Kidney tubule cell (primary cell): Measurements from ENCODE around the gene ZNF385D.

Experiments used
- DNase-seq: peaks from one replicate; pipeline ENCODE4 v3.0.0-alpha.2; 2018; ENCODE audit warnings: low spot score

ZNF385D gene

DNA sequence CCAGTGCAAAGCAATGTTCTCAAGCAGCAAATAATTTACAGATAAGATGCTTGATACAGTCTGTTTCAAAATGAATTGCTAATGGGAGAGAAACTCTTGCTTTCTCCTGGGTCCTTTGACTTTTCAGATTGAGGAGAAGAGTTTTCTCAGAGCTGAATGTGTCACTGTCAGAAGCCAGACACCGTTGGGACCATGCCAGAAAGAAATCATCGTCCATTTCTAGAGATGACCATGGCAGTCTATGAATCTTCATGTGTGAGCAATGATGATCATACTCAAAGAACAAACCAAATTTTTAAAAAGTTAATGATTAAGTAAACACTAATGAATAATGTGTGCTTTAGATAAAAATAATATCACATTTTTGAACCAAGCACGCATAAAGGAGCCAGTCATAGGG lies 77.6 kb downstream of the ZNF385D start:
- DNase-seq: peak; percentile 72

DNA sequence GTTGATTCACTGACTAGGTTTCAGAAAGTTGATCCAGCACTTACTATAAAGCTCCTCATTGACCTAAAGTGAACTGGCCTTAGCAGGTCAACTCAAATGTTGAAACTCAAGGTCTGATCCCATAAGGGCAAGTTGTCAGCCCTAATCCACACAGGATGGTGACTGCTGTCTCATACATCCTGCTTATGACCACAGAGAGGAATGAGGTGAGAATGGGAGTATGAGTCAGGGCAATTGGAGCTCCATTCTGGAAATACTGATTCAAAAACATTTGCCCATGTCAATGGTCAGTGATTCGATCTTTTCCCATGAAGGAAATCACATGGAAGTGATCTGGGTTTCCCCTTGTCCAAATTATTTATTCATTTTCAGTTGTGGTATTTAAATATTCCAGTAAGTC lies 78.7 kb downstream of the ZNF385D start:
- DNase-seq: peak; percentile 97

DNA sequence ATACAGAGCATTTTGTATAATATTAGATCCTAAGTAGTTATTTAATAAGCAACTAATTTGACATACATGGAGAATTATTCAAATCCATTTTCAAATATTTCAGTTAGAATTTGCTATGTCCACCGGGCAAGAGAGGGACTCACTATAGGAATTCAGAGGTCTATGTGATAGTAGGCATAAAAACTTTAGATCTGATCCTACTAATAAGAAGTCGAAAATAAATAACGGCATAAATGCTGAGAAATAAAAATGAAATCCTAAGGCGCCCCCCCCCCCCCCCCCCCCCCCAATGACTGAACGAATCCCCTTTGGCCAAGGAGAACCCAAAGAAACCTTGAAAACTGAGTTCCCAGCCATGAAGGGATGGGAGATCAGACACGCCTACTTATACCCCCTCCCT lies 80.6 kb downstream of the ZNF385D start:
- DNase-seq: no peak

DNA sequence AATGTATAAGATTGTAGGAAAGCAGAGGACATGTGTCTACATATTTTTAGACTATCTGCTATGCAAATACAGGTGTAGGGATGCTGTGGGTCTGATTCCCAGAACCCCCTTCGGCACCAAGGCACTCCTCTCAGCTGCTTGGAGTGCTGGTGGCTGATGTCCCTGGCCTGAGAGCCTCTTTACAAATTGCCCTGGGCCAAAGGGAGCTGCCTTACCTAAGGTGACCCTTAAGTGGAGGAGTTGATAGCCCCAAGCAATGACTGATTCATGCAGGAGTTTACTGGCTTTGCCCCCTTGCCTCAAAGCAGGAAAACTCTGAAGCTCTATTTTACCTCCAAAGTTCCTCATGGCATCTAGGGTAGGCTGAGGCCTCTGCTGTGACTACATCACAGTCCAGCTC lies 83.0 kb downstream of the ZNF385D start:
- DNase-seq: no peak

DNA sequence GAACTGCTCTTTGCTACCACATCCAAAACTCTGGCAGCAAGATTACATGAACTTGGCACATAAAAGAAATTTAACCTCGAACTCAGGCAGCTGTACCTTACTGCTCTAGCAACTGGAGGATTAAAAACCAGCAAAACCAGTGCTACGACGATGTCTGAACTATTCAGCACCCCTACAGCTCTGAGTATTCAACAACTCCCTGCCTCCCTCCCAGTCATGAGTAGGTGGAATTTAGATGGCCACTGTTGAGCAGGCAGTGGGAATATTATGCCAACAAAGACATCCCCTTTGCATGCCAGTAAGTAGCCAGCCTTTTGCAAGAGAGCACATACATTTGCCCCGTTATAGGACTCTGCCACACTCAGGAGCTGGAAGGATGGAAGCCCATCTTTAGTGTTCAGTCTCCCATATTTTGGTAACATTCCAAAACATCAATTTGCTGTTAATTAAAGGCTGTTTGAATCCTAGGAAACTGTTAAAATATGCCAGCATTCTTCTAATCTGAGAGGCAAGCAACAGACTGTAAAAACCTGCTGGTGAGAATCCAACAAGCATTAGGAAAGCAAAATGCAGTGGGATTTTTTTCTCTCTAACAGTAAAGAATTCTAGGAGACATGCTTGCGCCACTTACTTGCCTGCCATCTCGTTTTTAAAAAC lies 85.4 kb downstream of the ZNF385D start:
- peak; percentile 14 for DNase-seq

DNA sequence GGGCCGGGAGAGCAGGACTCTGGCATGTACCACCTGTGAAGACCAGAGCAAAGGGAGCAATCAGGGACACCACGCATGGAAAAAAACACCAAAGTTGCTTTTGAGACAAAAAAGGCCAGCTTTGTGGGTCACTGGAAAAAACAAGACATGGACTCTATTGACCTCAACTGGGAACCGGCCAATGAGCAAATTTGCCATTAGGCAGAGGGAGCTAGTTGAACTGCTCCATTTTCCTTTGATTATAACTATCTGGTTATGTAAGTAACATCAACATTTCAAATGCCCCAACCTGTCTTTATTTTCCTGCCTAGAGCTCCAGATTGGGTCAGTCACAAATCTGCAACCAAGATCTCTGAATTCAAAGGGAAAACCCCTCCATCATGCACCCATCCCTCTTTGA lies 86.0 kb downstream of the ZNF385D start:
- no peak for DNase-seq

DNA sequence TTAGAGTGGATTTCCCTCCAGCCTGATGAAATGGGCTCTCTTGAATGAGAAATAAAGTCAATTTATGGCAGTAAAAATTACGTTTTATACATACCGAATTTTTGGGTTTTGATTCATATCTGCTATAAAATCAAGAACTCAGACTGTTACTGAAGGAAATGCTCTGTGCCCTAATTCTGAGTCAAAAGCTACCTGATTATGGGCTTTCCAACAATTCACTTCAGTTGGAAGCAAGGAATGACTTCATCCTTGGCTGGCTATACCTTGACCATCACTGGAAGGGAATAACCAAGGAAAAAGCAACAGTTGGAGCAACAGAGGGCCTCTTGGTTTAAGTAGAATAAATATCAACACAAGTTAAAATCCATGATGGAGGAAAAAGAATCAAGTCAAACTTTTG lies 88.6 kb downstream of the ZNF385D start:
- DNase-seq: no peak

DNA sequence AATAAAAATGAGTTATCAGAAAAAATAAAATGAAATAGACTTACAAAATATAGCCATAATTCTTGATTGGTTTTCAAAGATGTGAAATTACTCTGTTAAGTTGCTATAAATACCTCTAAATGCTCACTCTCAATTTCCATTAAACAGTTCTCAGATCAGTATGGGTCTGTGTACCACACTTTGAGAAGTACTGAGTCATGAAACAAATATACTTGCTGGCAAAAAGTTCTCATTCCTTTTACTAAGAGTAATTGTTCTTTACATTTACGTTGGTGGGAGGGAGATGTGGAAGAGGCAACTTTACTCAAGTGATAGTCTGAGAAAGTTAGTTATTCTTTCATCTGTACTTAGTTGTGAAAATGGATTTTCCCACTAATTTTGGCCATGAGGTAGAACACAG lies 96.3 kb downstream of the ZNF385D start:
- DNase-seq: no peak

DNA sequence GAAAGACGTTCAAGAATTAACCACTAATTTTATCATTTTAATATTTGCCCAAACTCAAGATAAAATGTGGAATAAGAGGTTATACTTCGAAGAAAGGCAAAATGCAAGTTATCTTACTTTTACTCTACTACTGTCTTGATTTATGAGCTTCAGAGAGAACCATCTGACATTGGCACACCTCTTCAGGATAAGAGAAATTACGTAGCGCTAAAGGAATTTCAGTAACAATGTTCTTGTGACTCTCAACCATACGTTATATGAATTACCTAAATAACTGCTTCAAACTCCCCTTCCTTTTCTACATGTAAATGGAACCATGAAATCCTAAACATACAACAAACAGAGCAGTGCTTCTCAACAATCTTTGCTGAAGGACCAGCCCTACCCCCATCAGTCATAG lies 96.8 kb downstream of the ZNF385D start:
- no peak for DNase-seq

DNA sequence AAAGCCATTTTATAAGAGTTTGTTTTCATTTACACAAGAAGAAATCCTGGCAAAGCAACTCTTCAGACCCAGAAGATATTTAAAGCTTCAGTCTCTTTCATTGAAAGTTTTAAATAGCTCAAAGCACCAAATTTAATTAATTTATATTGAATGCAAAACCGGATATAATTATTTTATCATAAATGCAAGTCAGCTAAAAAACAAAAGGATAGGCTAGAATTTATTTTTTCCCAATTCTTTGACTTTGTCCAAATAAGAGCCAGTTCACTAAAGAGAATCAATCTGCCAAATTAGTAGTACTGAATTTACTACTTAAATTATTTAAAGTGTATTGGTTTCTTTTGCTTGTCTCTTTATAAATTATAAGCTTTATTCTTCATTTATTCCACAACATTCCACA lies 101.5 kb downstream of the ZNF385D start:
- no peak for DNase-seq

DNA sequence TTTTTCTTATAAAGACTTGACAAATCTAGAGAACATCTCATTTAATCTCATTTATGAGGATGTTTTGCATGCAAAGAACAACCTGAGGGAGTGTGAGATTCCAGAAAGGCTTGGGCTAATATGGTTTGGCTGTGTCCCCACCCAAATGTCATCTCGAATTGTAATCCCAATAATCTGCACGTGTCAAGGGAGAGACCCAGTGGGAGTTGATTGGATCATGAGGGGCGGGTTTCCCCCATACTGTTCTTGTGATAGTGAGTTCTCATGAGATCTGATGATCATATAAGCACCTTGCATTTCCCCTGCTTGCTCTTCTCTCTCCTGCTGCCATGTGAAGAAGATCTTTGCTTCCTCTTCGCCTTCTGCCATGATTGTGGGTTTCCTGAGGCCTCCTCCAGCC lies 103.0 kb downstream of the ZNF385D start:
- DNase-seq: no peak

DNA sequence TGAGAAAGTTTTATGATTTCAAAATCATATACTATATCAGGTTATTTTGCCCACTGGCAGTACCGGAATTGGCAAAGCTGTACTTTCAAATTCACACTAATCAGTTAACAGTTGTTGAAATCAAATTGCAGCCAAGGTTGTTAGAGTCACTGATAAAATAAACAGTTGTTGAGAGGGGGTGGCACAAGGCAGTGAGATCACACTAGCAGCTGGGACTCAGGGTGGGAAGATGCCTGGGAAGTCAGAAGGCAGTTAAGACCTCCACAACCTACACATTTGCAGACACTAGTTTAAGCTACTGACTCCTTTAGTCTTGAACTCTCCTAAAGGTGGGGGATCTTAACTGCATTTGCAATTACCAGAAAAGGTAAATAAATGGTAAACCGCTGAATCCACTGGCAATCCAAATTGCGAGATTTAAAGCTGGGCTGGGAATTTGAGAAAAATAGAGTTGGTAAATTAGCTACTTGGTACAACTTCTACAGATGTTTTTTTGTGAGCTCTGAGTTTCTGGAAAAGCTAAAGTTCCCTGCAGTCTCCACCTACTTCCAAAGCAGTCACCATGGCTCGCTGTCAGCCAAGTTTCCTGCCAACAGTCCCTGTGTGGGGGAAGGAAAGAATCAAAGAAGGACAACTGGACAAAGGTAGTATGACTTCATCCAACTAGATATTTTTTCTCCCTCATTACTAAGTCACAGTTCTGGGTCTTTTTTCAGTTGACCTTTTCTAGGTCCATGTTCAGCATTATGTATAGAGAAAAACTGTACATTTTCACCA lies 105.7 kb downstream of the ZNF385D start:
- peak; percentile 55 for DNase-seq

DNA sequence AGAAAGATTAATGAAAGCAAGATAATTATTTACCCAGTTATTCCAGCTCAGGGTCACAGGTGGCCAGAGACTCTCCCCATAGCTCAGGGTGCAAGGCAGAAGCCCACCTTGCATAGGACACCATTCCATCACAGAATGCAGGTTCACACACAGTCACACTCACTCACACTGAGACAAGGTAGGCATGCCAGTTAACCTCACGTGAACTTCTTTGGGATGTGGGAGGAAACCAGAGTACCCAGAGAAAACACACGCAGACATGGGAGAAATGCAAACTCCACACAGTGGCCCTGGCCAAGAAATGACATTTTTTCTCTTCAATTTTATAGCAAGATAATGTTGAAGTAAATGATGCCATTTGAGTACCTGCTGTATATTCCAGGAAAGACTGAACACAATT lies 106.7 kb downstream of the ZNF385D start:
- DNase-seq: no peak

DNA sequence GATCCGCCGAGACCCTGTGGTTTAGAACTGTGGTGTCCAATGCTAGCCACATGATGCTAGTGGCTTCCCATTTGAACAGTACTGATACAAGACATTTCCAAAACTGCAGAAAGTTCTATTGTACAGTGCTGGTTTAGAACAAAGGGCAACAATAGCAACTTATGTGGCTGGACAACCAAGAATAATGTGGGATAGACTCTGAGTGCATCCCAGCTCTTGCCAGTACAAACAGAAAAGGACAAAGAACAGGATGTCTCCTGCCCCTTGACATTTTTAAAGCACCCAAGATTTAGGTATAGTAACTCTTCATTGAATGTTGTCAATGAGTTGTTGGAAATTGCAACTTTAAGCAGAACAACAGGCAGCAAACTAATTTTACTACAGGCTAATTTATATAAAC lies 107.3 kb downstream of the ZNF385D start:
- DNase-seq: no peak

DNA sequence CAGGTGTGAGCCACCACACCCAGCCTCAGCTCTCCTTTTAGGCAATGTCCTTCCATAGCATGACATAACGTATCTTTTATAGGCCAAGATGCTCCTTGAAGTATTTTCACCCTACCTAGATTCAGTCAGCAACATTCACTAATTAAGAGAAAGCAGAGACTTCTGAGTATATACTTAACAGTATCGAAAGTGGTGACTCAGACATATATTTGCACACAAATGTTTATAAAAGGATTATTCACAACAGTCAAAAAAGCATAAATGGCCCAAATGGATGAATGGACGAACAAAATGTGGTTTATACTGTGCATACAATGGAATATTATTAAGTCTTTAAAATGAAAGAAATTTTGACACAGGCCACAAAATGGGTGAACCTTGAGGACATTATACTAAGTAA lies 108.6 kb downstream of the ZNF385D start:
- DNase-seq: no peak

DNA sequence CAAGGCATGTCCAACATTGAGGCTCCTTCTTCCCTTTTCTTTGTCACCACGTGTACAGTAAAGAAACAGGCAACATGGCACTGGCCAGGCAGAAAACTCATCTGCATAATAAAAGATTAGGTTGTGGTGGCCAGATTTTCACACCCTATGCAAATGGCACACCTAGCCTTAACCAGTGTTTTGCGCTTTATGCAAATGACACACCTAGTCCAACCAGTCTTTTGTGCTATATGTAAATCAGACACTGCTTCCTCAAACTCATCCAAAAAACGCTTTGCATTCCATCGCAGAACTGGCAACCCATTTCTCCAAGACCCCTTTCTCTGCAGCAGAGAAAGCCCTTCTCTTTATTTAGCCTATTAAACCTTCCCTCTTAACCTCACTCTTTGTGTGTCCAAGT lies 109.1 kb downstream of the ZNF385D start:
- no peak for DNase-seq

DNA sequence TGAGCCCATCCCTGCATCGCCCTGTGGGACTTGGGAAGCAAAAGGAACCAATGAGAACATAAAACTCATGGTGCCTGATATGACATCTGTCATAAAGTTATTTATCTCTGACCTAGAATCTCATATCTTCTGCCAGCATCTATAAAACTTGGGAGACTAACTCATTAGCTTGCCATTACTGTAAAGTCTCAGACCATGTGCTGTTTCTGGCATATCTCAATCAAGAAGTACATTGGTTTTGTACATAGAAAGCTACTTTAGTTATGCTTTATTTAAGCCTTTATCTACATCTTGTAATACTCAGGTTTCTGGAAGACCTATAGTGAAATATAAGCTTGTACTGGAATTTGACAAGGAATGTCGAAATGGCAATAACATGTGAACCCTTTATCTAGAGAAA lies 112.5 kb downstream of the ZNF385D start:
- no peak for DNase-seq

DNA sequence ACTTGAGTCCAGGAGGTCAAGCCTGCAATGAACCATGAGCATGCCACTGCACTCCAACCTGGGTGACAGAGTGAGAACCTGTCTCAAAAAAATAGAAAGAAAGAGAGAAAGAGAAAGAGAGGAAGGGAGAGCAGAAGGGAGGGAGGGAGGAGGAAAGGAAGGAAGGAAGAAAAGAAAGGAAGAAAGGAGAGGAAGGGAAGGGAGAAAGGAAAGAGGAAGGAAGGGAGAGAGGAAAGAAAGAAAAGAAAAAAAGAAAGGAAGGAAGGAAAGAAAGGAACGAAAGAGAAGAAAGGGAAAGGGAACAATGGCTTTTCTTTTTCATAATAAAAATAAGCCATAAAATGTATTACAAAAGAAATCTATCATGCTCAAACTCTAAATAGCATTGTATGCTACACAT lies 116.9 kb downstream of the ZNF385D start:
- no peak for DNase-seq

DNA sequence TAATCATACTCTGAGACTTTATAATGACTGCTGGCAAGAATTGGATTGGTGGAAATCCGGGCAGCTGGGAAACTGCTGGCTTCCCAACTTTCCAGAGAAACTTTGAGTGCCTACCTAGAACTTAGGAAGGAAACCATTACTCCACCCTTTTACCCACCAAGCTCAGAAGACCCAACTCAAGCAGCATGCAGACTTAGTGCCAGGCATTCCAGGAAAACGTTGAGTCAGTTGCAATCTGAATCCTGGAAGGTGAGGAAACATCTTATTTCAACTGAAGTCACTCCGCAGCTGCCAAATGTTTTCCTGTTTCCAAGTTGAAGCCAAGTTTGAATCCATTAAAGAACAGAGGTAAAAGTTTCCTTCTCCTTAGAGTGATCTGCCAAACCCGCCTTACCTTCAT lies 126.5 kb downstream of the ZNF385D start:
- no peak for DNase-seq

DNA sequence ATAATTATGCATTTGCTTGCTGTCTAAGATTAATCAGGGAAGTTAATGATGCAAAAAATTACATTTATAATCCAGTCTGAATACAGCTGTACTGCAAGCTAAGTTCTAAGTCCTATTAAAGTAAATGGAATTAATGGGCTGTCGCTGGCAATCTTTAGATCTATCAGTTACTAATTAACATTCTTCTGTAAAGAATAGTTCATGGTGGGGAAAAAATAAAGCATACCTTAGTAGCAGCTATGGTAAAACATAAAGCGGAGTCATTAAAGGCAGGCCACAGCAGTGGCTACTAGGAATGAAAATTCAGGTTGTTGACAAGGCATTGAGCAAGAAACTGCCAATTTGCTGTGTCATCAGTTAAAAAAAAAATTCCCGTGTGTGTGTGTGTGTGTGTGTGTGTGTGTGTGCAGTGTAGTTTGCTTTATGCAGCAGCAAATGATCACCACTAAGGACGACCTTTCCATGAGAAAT lies 129.8 kb downstream of the ZNF385D start:
- peak; percentile 73 for DNase-seq

DNA sequence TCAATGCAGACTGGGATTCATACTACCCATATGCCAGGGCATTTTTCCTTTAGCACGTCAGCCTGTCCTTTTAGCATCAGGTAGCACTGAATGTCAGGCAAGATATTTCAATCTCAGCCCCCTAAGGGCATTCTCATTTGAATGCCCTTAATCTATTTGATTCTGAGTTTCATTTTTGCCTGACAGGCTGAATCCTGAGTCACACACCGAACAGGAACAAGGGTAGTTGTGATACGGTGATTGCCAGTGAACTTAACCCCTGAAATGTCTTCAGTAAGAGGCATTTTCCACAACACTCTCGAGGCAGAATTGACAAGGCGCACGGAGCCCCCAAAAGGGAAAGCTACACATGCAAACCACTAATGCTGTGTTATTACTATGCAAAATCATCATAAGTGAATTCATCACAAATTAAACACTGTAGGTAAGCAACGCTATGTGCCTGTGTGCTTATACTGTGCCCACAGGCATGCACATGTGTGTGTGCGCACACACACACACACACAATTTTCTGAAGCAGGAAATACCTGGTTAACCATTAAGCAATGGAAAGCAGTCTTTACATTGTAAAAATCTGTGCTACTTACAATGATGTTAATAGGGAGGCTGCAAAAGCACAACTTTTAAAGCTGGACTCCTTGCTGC lies 130.4 kb downstream of the ZNF385D start:
- peak; percentile 77 for DNase-seq

DNA sequence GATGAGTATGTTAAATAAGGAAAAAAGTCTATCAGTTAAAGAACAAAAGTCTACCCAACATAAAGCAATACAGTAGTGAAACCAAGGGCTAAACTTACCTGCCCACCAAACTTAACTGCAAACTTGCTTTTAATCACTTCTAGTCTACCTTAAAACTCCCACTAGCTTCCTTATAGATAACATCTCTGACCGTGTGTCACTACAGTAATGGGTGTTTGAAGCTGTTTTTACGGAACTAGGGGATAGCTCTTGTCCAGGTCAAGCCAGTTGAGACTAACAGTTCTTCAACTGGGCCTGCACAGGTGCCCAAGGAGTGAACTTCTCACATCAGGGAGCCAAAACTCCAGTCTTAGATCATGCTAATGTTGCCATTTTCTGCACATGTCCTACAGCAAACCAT lies 132.3 kb downstream of the ZNF385D start:
- DNase-seq: no peak

DNA sequence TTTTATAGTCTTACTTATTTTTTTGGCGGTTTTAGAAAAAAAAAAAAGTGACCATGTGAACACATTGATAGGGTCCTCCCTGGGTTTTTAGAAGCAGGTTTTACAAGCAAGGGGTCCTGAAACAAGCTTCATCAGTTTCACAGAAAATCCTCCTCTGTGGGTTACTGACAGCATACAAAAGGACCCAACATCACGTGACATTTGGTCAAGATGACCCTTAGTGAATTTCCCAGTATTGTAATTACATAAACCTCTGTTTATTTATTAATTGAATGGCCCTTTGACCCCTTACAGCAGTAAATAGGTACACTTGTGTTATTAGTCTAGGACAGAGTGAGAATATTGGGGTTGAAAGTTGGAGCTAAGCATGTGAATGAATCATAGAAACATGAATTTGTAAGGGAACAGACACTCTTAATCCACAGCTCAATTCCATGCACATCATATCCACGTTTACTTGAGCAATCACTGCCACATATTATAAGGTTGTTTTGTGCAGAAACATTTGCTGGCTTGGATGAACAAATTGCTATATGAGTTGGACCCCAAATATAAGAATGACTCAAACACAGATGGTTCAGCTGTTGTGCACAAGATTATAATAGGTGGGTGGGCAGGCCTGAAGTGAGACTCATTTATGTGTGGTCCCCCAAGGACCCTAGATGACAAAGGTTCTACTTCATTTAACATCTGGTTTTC lies 137.5 kb downstream of the ZNF385D start:
- no peak for DNase-seq
